Esophagus muscularis mucosa (tissue), 4 donors: Measurements from ENCODE around the gene TDG. TPM values are rescaled to one million over a fixed set of nuclear protein-coding genes. Genes with fewer than 3 reads are reported as not detected.
"Not testable (repeated sequence)": the region's sequence is repeated elsewhere in the genome, so short reads cannot be mapped to it uniquely, and the experiment has no call there.

Experiments used
- DNase-seq: peaks from one replicate; pipeline ENCODE4 v3.0.0-alpha.2; 2017; ENCODE audit errors: extremely low spot score
- H3K27ac ChIP-seq, 4 donors: fragments of 200-600 bp; sonication (generic); replicated peaks in 1 of 4; 1 replicate in 3 of 4; 2 replicates in 1 of 4; pipeline ENCODE4 v1.5.1; 2016 to 2019; ENCODE audit warnings: mild to moderate bottlenecking in 1 of 4
- H3K27me3 ChIP-seq, 4 donors: fragments of 200-600 bp; sonication (generic); one replicate each; pipeline versions ENCODE4 v1.5.1 to v1.6.0; 2016 to 2019
- H3K36me3 ChIP-seq, 4 donors: fragments of 200-600 bp; sonication (generic); one replicate each; pipeline ENCODE4 v1.5.1; 2016 to 2019
- H3K4me1 ChIP-seq, 4 donors: fragments of 200-600 bp; sonication (generic); one replicate each; pipeline ENCODE4 v1.5.1; 2016 to 2019
- H3K4me3 ChIP-seq, 4 donors: fragments of 200-600 bp; sonication (generic); 1 replicate in 2 of 4; 2 replicates in 2 of 4; pipeline ENCODE4 v1.5.1; 2016 to 2019; ENCODE audit warnings: mild to moderate bottlenecking in 4 of 4, moderate library complexity in 1 of 4
- H3K9me3 ChIP-seq, 4 donors: fragments of 200-600 bp; sonication (generic); 1 replicate in 3 of 4; 2 replicates in 1 of 4; pipeline ENCODE4 v1.5.1; 2016 to 2019
- EP300 ChIP-seq: sonication (generic); formaldehyde crosslinking; IDR thresholded peaks from one replicate; pipeline ENCODE4 v1.6.1; 2017; ENCODE audit warnings: antibody characterized with exemption
- POLR2A ChIP-seq: fragments of 450-650 bp; IDR thresholded peaks from one replicate; pipeline ENCODE4 v1.6.1; 2017; ENCODE audit warnings: antibody characterized with exemption, moderate library complexity, mild to moderate bottlenecking, low read depth
- POLR2AphosphoS5 ChIP-seq, 2 donors: sonication (generic); formaldehyde crosslinking; IDR thresholded peaks; one replicate each; pipeline ENCODE4 v1.6.1; 2017; ENCODE audit warnings: antibody characterized with exemption in 2 of 2
- WGBS: methylation state at CpG from one replicate; pipeline ENCODE4 v1.1.5; 2018; 5-methylcytosine and 5-hydroxymethylcytosine counted together
- intact Hi-C: fragments of 100-400 bp; cut with DNase I; formaldehyde crosslinking; loops from one replicate; pipeline ENCODE4 v1.15.1; 2023
- total RNA-seq, 4 donors: library from RNA; depleted of rRNA; stranded (reverse); fragments of >200 nt; gene quantifications; one replicate each; pipeline versions ENCODE4 v1.1.0 to v1.2.1, GENCODE V29; 2016
- TF ChIP-seq, protein P1 (sequence below), 3 experiments: fragments of 200-600 bp in 2 of 3; fragments of 450-650 bp in 1 of 3; sonication (generic) in 2 of 3; IDR thresholded peaks; one replicate each; pipeline ENCODE4 v1.5.1; 2017 to 2019; ENCODE audit warnings: antibody characterized with exemption in 3 of 3, mild to moderate bottlenecking in 2 of 3, moderate library complexity in 1 of 3

Gene TDG
- total RNA-seq, 4 donors from 2014 or later, result 13.7 to 16.4 (median 14.1) TPM

DNA sequence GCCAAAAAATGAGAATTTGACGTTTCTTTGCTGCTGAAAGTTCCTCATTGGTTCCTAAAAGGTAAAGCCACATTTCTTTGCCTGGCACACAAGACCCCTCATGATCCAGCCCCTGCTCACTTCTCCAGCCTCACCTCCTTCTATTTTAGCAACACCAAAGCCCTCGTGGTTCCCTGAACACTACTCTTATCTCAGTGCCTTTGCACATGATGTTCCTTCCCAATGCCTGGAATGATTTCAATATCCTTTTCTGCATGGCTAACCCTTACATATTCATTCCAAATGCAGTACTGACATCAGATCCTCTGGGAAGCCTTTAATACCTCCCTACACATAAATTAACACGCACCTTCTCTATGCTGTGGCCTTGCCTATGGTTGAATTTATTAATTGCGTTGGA, 44.4 kb downstream of the TDG start:
- Histone ChIP-seq H3K27ac (no peak overlapping the region), H3K36me3 (peaks cover 0 to 23% (median 2%) of the 10 kb centered on the region in 4 donors), H3K4me1 (peaks cover 0 to 8% (median 0%) of the 10 kb centered on the region in 4 donors), H3K4me3 (no peak overlapping the region), H3K27me3 (no peaks in the 10 kb centered on the region), H3K9me3 (no peaks in the 10 kb centered on the region)
- intact Hi-C loops, result no loop called here
- no peak for TF ChIP-seq EP300
- TF ChIP-seq POLR2A, result no peak
- TF ChIP-seq POLR2AphosphoS5 (IDR thresholded peaks at IDR 0.05), result no peak
- no peak for DNase-seq
- 94% methylated on average over 4 of the region's 4 CpGs for WGBS

DNA sequence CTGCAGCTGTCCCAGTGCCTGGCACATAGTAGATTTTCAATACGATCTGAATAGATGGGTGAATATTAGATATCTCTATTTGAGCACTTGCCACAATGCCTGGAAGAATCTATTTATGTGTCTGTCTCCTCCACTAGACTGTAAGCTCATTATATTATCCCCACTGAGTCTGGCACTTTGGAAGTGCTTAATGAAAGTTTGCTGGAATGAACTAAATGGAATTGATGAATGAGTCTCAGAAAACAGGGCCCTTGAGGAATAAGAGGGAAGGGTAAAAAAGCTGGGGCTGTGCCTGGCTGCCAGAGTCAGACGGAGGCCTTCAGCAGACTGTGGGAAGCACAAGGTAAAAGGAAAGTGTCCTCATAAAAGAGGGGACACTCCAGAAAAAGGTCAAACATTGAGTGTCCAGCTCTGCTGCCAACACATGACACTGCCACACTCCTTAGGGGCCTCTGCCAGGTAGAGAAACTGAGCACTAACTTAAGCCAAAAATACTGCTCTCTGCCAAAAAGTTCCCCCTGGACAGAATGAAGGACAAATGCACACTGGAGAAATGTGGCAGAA, 45.0 kb downstream of the TDG start:
- H3K27ac ChIP-seq, result peak overlapping the region in 2 of 4 donors; percentile 35 to 51
- no peaks in the 10 kb centered on the region for H3K27me3 ChIP-seq
- 82% methylated on average over 2 of the region's 2 CpGs for WGBS

DNA sequence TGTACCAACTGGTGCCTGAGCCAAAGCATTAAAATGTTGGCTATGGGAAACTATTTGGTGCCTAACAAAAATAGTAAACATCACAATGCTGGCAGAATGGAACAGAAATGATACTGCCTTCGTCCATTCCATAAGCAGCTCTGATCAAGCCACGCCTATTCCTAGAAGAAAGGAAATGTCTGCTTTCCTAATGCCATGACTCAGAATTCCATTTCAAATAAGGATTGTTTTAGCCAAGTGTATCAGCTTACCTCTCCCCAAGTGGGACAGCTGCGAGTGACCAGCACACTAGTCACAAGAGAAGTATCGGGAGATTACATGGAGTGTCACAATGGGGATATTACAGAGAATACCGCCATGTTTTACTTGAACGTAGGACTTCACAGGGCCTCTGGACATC, 45.6 kb downstream of the TDG start:
- no peak for DNase-seq
- Histone ChIP-seq H3K9me3 (no peaks in the 10 kb centered on the region), H3K27ac (peak overlapping the region in 1 of 4 donors; percentile 51), H3K4me3 (no peak overlapping the region), H3K4me1 (peaks cover 0 to 8% (median 0%) of the 10 kb centered on the region in 4 donors), H3K27me3 (no peaks in the 10 kb centered on the region), H3K36me3 (peaks cover 0 to 23% (median 2%) of the 10 kb centered on the region in 4 donors)
- TF ChIP-seq POLR2AphosphoS5 (IDR thresholded peaks at IDR 0.05) (peak; percentile 24 to 43), POLR2A (no peak), EP300 (no peak)
- 67% methylated on average over 6 of the region's 6 CpGs for WGBS
- intact Hi-C loops, result no loop called here

More for the DNA sequence above, 45.0 kb downstream of the TDG start:
- peaks cover 0 to 8% (median 0%) of the 10 kb centered on the region in 4 donors for H3K4me1 ChIP-seq
- TF ChIP-seq POLR2A (no peak), EP300 (no peak), POLR2AphosphoS5 (IDR thresholded peaks at IDR 0.05) (no peak)
- TF ChIP-seq, protein P1, sequence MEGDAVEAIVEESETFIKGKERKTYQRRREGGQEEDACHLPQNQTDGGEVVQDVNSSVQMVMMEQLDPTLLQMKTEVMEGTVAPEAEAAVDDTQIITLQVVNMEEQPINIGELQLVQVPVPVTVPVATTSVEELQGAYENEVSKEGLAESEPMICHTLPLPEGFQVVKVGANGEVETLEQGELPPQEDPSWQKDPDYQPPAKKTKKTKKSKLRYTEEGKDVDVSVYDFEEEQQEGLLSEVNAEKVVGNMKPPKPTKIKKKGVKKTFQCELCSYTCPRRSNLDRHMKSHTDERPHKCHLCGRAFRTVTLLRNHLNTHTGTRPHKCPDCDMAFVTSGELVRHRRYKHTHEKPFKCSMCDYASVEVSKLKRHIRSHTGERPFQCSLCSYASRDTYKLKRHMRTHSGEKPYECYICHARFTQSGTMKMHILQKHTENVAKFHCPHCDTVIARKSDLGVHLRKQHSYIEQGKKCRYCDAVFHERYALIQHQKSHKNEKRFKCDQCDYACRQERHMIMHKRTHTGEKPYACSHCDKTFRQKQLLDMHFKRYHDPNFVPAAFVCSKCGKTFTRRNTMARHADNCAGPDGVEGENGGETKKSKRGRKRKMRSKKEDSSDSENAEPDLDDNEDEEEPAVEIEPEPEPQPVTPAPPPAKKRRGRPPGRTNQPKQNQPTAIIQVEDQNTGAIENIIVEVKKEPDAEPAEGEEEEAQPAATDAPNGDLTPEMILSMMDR (IDR thresholded peaks at IDR 0.05), result no peak
- H3K36me3 ChIP-seq, result peaks cover 0 to 23% (median 2%) of the 10 kb centered on the region in 4 donors
- intact Hi-C loops, result no loop called here
- H3K9me3 ChIP-seq, result no peaks in the 10 kb centered on the region
- DNase-seq, result no peak
- no peak overlapping the region for H3K4me3 ChIP-seq

DNA sequence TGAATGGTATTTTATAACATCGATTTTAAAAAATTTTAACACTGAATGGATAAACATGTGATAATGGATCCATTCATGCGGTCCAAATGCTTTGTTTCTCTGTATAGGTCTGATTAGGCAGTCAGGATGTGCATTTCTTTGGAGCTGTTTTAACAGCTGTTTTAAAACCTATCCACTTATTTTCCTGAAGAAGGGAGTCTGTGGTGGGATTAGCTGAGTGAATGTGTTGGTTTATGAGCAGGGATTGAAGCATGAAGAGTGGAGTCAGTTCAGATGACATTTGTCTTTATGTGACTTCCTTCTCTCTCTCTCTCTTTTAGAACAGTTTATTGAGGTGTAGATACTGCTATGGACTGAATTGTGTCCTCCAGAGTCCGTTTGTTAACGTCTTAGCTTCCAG, 46.7 kb downstream of the TDG start:
- no peak overlapping the region for H3K27ac ChIP-seq
- H3K9me3 ChIP-seq, result no peaks in the 10 kb centered on the region
- DNase-seq, result no peak
- peaks cover 0 to 23% (median 2%) of the 10 kb centered on the region in 4 donors for H3K36me3 ChIP-seq
- TF ChIP-seq POLR2A (no peak), EP300 (no peak)
- TF ChIP-seq, protein P1 (IDR thresholded peaks at IDR 0.05), result no peak
- H3K4me1 ChIP-seq, result peaks cover 0 to 8% (median 0%) of the 10 kb centered on the region in 4 donors
- no peaks in the 10 kb centered on the region for H3K27me3 ChIP-seq
- WGBS, result 63% methylated on average over 4 of the region's 4 CpGs
- no peak overlapping the region for H3K4me3 ChIP-seq
- intact Hi-C loops, result no loop called here

DNA sequence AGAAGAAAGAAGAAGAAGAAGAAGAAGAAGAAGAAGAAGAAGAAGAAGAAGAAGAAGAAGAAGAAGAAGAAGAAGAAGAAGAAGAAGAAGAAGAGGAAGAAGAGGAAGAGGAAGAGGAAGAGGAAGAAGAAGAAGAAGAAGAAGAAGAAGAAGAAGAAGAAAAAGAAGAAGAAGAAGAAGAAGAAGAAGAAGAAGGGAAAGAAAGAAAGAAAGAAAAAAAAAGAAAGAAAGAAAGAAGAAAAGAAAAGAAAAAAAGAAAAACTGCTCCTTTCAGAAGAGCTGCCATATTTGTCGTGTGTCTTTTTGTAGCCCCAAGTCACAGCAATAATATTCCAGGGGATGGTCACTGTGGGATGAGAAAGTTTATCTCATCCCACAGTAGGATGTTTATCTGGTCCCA, 56.2 kb downstream of the TDG start:
- intact Hi-C loops, DNase-seq, H3K27ac ChIP-seq, H3K4me3 ChIP-seq, H3K4me1 ChIP-seq, H3K36me3 ChIP-seq, H3K27me3 ChIP-seq, H3K9me3 ChIP-seq: not testable (repeated sequence)
- 84% methylated on average over 1 of the region's 1 CpG for WGBS

DNA sequence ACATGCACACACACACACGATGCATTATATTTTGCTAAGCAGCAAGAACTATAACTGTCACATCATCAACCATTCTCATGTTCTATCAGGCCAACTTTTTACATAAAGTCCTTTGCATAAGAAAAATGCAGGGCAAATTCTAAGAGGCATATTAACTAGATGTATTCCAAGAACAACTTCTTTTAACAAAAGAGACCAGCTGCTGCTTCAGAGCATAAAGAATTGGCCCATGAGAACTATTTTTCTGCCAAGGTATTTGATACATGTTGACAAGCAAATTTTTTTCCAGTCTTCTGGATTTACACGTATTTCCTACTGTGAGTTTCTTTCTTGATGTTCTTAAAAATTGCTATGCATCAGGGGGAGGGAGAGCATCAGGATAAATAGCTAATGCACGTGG, 57.1 kb downstream of the TDG start:
- TF ChIP-seq POLR2A (no peak), EP300 (no peak), POLR2AphosphoS5 (IDR thresholded peaks at IDR 0.05) (no peak)
- TF ChIP-seq, protein P1 (IDR thresholded peaks at IDR 0.05), result no peak
- no peaks in the 10 kb centered on the region for H3K27me3 ChIP-seq
- intact Hi-C loops, result no loop called here
- no peak overlapping the region for H3K4me3 ChIP-seq
- 55% methylated on average over 3 of the region's 3 CpGs for WGBS
- H3K27ac ChIP-seq, result no peak overlapping the region
- H3K9me3 ChIP-seq, result no peaks in the 10 kb centered on the region
- DNase-seq, result no peak
- H3K4me1 ChIP-seq, result no peaks in the 10 kb centered on the region
- H3K36me3 ChIP-seq, result no peaks in the 10 kb centered on the region
